PC-9 (cell line): Measurements from ENCODE around the gene ZSWIM4. TPM values are rescaled to one million over a fixed set of nuclear protein-coding genes. Genes with fewer than 3 reads are reported as not detected.
A peak's percentile ranks its signal among the peaks of the same experiment; 100 is the strongest.

Source experiments
- BruUV-seq: library from RNA; stranded (reverse); fragments of 400-500 nt; replicated peaks from 2 replicates; lab custom pipeline; 2021; lab: Mats Ljungman, UMichigan
- CTCF ChIA-PET: fragments of 300-600 bp; sonication (Branson Sonifier 250); formaldehyde crosslinking; loops from one replicate; lab custom pipeline; 2022; ENCODE audit warnings: antibody characterized with exemption; lab: Charles Lee
- POLR2A ChIA-PET: fragments of 300-600 bp; sonication (Branson Sonifier 250); formaldehyde crosslinking; loops from one replicate; lab custom pipeline; 2022; ENCODE audit warnings: antibody characterized with exemption; ENCODE audit not compliant: unreplicated experiment; lab: Charles Lee
- DNase-seq, 2 experiments: peaks; one replicate each; pipeline versions ENCODE4 v3.0.0 to v3.0.0-alpha.2; 2015 to 2022; ENCODE audit warnings: mixed read lengths in 1 of 2
- H2AFZ ChIP-seq: fragments of 200-600 bp; sonication (generic); 2 replicates; pipeline ENCODE4 v1.8.1; 2017; ENCODE audit warnings: antibody characterized with exemption
- H3F3A ChIP-seq: fragments of 200-600 bp; sonication (generic); 2 replicates; pipeline ENCODE4 v1.8.1; 2017; ENCODE audit warnings: antibody characterized with exemption, mild to moderate bottlenecking, low read depth; ENCODE audit not compliant: insufficient read depth
- H3K27ac ChIP-seq: fragments of 200-600 bp; sonication (generic); 2 replicates; pipeline ENCODE4 v1.6.1; 2016; ENCODE audit warnings: mixed run types
- H3K27me3 ChIP-seq: fragments of 200-600 bp; sonication (generic); 2 replicates; pipeline ENCODE4 v1.6.1; 2016; ENCODE audit warnings: low read depth, mixed run types; ENCODE audit not compliant: insufficient read depth
- H3K36me3 ChIP-seq: fragments of 200-600 bp; sonication (generic); 2 replicates; pipeline ENCODE4 v1.6.1; 2016; ENCODE audit warnings: low read depth, mixed run types
- H3K4me1 ChIP-seq: fragments of 200-600 bp; sonication (generic); replicated peaks from 2 replicates; pipeline ENCODE4 v1.6.1; 2016; ENCODE audit warnings: mixed run types; ENCODE audit not compliant: insufficient read depth
- H3K4me2 ChIP-seq: fragments of 200-600 bp; sonication (generic); 2 replicates; pipeline ENCODE4 v1.6.1; 2017; ENCODE audit warnings: mixed run types
- H3K4me3 ChIP-seq: fragments of 200-600 bp; sonication (generic); 2 replicates; pipeline ENCODE4 v1.6.1; 2016; ENCODE audit warnings: mixed run types
- H3K79me2 ChIP-seq: fragments of 200-600 bp; sonication (generic); 2 replicates; pipeline ENCODE4 v1.6.1; 2017; ENCODE audit warnings: low read depth, mixed run types
- H3K9me2 ChIP-seq: fragments of 200-600 bp; sonication (generic); 2 replicates; pipeline ENCODE4 v1.8.1; 2017; ENCODE audit warnings: mild to moderate bottlenecking; ENCODE audit not compliant: insufficient read depth
- H3K9me3 ChIP-seq: fragments of 200-600 bp; sonication (generic); 2 replicates; pipeline ENCODE4 v1.8.1; 2016; ENCODE audit warnings: low read depth; ENCODE audit not compliant: insufficient read depth
- H4K20me1 ChIP-seq: fragments of 200-600 bp; sonication (generic); 2 replicates; pipeline ENCODE4 v1.8.1; 2017; ENCODE audit not compliant: insufficient read depth
- CTCF ChIP-seq: fragments of 200-600 bp; sonication (generic); conservative IDR thresholded peaks from 2 replicates; pipeline ENCODE4 v1.6.1; 2017; ENCODE audit warnings: mixed run types, antibody characterized with exemption, mild to moderate bottlenecking, moderate library complexity
- EZH2 ChIP-seq: fragments of 200-600 bp; sonication (generic); IDR thresholded peaks from 2 replicates; pipeline ENCODE4 v1.8.0; 2017; ENCODE audit warnings: antibody characterized with exemption, low read depth
- intact Hi-C: fragments of 100-400 bp; cut with micrococcal nuclease; formaldehyde crosslinking; loops from one replicate; pipeline ENCODE4 v1.10.0; 2022; ENCODE audit not compliant: unreplicated experiment
- total RNA-seq: library from RNA; stranded (reverse); gene quantifications from 2 replicates; pipeline ENCODE4 v1.2.3, GENCODE V29; 2021

ZSWIM4 gene
- total RNA-seq, 1 experiment from 2014 or later = 15.2 TPM

DNA sequence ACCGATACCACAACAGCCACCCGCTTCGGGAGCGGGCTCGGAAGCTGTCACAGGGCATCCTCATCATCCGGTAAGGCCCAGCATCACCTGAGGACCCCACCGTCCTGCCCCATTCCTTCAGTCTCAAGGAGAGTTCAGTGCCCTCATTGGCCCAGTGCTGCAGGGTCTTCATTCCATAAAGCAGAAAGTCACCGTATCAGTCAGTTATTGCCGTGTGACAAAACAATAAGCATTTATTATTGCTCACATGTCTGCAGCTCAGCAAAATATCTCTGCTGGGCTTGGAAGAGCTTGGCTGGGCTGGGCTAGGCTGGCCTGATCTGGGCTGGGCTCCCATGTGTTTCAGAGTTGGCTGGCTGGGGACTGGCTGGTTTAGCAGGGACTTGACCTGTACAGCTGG, 39.0 kb upstream of the ZSWIM4 start:
- H4K20me1 ChIP-seq = no peaks in the 10 kb centered on the region
- ChIA-PET POLR2A (no interaction called here), CTCF (interaction anchor here (0.5 to 0.7 kb wide), 2 partner anchors 22 to 78 kb away, joined by 3 to 10 read pairs; no protein-coding TSS in a partner anchor)
- no peaks in the 10 kb centered on the region for H3K9me3 ChIP-seq
- no peaks in the 10 kb centered on the region for H3K9me2 ChIP-seq
- no peak overlapping the region for H3K27ac ChIP-seq
- no peaks in the 10 kb centered on the region for H3F3A ChIP-seq
- no TSS peak for BruUV-seq
- H3K4me3 ChIP-seq = no peak overlapping the region
- intact Hi-C loops = no loop called here
- DNase-seq = peak in 1 of 2 experiments; percentile 0
- H3K4me2 ChIP-seq = no peak overlapping the region
- no peaks in the 10 kb centered on the region for H3K27me3 ChIP-seq
- TF ChIP-seq CTCF (no peak), EZH2 (no peak)
- H3K79me2 ChIP-seq = no peaks in the 10 kb centered on the region
- no peaks in the 10 kb centered on the region for H3K4me1 ChIP-seq
- no peak overlapping the region for H2AFZ ChIP-seq
- H3K36me3 ChIP-seq = peaks cover 18% of the 10 kb centered on the region; the same call in 1 of the 2 replicates

DNA sequence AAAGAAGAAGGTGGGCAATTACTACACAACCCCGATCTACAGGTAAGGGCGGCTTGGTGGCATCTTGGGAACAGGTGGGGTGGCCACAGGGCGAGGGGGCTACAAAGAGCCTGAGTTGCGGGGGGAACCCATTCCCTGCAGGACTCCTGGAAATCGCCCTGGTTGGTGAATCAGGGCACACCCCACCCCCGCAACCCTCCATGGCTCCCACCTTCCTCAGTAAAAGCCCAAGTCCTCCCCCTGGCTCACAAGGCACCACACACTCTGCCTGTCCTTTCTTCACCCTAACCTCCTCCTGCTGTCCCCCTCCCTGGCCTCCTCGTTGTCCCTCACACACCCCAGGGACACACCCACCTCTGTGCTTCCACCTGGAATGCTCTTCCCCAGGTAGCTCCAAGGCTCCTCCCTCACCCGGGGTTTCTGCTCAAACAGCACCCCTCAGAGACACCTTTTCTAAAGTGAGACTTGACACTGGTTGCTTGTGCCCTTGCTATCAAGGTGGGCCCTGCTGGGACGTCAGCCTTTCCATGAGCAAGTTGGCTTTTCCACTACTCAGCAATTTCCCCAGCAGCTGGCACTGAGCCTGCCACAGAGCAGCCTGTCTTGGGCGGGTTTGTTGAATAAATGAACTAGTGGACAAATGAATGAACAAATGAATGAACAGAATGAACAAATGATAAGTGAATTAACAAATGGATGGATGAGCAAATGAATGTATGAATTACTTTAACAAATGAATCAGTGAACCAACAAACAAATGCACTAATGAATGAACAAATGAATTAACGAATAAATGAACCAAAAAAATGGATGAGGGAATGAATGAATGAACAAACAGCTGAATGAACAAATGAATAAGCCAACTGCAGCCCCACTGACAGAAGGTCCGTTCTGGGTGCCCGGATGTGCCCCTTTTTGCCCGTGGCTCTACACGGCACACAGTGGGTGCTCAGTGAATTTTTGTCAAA, 37.2 kb upstream of the ZSWIM4 start:
- no peak for DNase-seq
- TF ChIP-seq EZH2 (no peak), CTCF (no peak)
- Histone ChIP-seq H3K4me1 (no peaks in the 10 kb centered on the region), H3K9me3 (no peaks in the 10 kb centered on the region), H3K9me2 (no peaks in the 10 kb centered on the region), H3K4me2 (no peak overlapping the region), H3K36me3 (peaks cover 18% of the 10 kb centered on the region; the same call in 1 of the 2 replicates), H4K20me1 (no peaks in the 10 kb centered on the region), H2AFZ (no peak overlapping the region), H3K27me3 (no peaks in the 10 kb centered on the region), H3K27ac (no peak overlapping the region), H3F3A (no peaks in the 10 kb centered on the region; the same call in 1 of the 2 replicates), H3K4me3 (no peak overlapping the region), H3K79me2 (0 out of 2 replicates have a peak, but pooled peaks cover 6% of the 10 kb centered on the region)
- ChIA-PET CTCF (no interaction called here), POLR2A (no interaction called here)
- intact Hi-C loops = no loop called here
- no TSS peak for BruUV-seq

DNA sequence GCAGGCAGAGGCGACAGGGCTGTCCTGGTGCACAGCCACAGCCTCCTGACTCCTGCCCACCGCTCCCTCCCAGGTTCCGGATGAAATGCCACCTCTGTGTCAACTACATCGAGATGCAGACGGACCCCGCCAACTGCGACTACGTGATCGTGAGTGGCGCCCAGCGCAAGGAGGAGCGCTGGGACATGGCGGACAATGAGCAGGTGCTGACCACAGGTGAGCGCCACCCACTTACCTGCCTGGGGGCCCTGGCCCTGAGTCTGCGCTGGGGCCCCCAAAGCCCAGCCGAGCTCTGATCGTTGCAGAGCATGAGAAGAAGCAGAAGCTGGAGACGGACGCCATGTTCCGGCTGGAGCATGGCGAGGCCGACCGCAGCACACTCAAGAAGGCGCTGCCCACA, 36.4 kb upstream of the ZSWIM4 start:
- peaks cover 18% of the 10 kb centered on the region; the same call in 1 of the 2 replicates for H3K36me3 ChIP-seq
- DNase-seq = peak in 1 of 2 experiments; percentile 10
- no peak overlapping the region for H3K4me2 ChIP-seq
- intact Hi-C loops = no loop called here
- POLR2A ChIA-PET = no interaction called here
- H3K4me3 ChIP-seq = no peak overlapping the region
- no peaks in the 10 kb centered on the region for H4K20me1 ChIP-seq
- H3K9me3 ChIP-seq = no peaks in the 10 kb centered on the region
- peaks cover 12% of the 10 kb centered on the region for H3K79me2 ChIP-seq
- no TSS peak for BruUV-seq
- H3F3A ChIP-seq = no peaks in the 10 kb centered on the region; the same call in 1 of the 2 replicates
- no peaks in the 10 kb centered on the region for H3K27me3 ChIP-seq
- CTCF ChIA-PET = no interaction called here
- no peak overlapping the region for H3K27ac ChIP-seq
- H2AFZ ChIP-seq = no peak overlapping the region
- TF ChIP-seq EZH2 (no peak), CTCF (no peak)
- no peaks in the 10 kb centered on the region for H3K9me2 ChIP-seq
- H3K4me1 ChIP-seq = no peaks in the 10 kb centered on the region; the same call in 1 of the 2 replicates
